ENCODE results near the gene DNAH11. TPM values are rescaled to one million over a fixed set of nuclear protein-coding genes. Genes with fewer than 3 reads are reported as not detected.
"Not testable (repeated sequence)": the region's sequence is repeated elsewhere in the genome, so short reads cannot be mapped to it uniquely, and the experiment has no call there.

DNAH11 gene
- total RNA-seq, 1 experiment from 2014 or later: 0.91 TPM

DNA sequence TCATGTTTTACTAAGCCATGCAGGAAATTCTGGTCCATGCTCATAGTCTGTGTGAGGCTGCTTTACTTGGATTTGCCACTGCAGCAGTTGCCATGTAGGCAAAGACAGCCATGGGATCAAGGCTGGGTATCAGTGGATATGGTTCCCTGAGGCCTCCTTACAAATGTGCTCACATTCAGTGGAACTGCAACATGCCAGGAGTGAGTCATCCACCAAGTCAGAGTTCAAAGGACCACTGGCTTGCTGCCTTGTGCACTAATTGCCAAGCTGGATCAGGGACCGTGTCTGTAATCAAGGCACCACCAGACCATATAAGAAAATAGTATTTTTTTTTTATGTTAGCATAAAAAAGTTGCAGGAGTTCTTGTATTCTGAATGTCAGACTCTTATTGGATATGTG, 301.9 kb downstream of the DNAH11 start:
- Mint-ChIP-seq H3K27ac (ENCODE audit: low read depth, unreplicated experiment) (no peak overlapping the region), H3K4me3 (ENCODE audit: unreplicated experiment) (no peak overlapping the region), H3K27me3 (ENCODE audit: insufficient read depth, unreplicated experiment) (no peaks in the 10 kb centered on the region), H3K4me1 (ENCODE audit: insufficient read depth, unreplicated experiment) (no peaks in the 10 kb centered on the region), H3K9me3 (ENCODE audit: unreplicated experiment) (no peaks in the 10 kb centered on the region), H3K36me3 (ENCODE audit: insufficient read depth, unreplicated experiment) (no peaks in the 10 kb centered on the region)
- TF ChIP-seq, protein P1, sequence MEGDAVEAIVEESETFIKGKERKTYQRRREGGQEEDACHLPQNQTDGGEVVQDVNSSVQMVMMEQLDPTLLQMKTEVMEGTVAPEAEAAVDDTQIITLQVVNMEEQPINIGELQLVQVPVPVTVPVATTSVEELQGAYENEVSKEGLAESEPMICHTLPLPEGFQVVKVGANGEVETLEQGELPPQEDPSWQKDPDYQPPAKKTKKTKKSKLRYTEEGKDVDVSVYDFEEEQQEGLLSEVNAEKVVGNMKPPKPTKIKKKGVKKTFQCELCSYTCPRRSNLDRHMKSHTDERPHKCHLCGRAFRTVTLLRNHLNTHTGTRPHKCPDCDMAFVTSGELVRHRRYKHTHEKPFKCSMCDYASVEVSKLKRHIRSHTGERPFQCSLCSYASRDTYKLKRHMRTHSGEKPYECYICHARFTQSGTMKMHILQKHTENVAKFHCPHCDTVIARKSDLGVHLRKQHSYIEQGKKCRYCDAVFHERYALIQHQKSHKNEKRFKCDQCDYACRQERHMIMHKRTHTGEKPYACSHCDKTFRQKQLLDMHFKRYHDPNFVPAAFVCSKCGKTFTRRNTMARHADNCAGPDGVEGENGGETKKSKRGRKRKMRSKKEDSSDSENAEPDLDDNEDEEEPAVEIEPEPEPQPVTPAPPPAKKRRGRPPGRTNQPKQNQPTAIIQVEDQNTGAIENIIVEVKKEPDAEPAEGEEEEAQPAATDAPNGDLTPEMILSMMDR (IDR thresholded peaks at IDR 0.05; ENCODE audit: unreplicated experiment): no peak
- DNase-seq (ENCODE audit: unreplicated experiment): peak; percentile 11
- BruUV-seq (replicated peaks): no TSS peak
- intact Hi-C loops (cut with micrococcal nuclease): no loop called here
- ChIA-PET CTCF (interaction anchor here (0.7 kb wide), 2 partner anchors 9 to 568 kb away, joined by 3 to 4 read pairs; no protein-coding TSS in a partner anchor), POLR2A (no interaction called here)

DNA sequence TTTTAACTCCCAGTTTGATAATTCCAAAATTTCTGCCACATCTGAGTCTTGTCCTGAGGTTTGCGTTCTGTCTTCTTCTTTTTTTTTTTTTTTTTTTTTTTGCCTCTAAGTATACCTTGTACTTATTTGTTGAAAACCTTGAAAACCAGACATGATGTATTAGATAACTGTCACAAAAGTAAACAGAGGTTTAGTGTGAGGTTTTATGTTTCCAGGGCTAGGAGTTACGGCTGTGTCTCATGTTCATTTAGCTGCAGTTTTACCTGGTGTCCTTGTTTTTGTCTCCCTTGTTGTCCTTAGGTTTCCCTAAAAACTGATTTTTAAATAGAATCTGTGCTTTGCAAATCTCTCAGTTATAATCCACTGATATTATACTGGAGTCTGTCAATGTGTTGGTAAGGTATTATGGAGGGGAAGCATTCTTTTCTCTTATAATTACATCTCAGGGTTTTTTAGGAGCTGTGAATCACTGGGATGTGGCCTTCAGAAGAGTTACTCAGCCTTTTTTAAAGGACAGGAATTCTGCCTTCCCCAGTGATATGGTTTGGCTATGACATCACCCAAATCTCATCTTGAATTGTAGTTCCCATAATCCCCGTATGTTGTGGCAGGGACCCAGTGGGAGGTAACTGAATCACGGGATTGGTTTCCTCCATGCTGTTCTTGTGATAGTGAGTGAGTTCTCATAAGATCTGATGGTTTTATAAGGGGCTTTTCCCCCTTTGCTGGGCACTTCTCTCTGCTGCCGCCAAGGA, 307.9 kb downstream of the DNAH11 start:
- CTCF ChIA-PET: no interaction called here
- intact Hi-C loops (cut with micrococcal nuclease): no loop called here
- Mint-ChIP-seq H3K36me3 (ENCODE audit: insufficient read depth, unreplicated experiment) (no peaks in the 10 kb centered on the region), H3K27me3 (ENCODE audit: insufficient read depth, unreplicated experiment) (no peaks in the 10 kb centered on the region), H3K9me3 (ENCODE audit: unreplicated experiment) (no peaks in the 10 kb centered on the region), H3K27ac (ENCODE audit: low read depth, unreplicated experiment) (no peak overlapping the region), H3K4me3 (ENCODE audit: unreplicated experiment) (no peak overlapping the region), H3K4me1 (ENCODE audit: insufficient read depth, unreplicated experiment) (no peaks in the 10 kb centered on the region)
- POLR2A ChIA-PET: interaction anchor here (0.8 kb wide), 1 partner anchor 48 kb away, joined by 3 read pairs; no protein-coding TSS in a partner anchor
- TF ChIP-seq, protein P1 (IDR thresholded peaks at IDR 0.05; ENCODE audit: unreplicated experiment): no peak
- no peak for DNase-seq (ENCODE audit: unreplicated experiment)
- no TSS peak for BruUV-seq (replicated peaks)

DNA sequence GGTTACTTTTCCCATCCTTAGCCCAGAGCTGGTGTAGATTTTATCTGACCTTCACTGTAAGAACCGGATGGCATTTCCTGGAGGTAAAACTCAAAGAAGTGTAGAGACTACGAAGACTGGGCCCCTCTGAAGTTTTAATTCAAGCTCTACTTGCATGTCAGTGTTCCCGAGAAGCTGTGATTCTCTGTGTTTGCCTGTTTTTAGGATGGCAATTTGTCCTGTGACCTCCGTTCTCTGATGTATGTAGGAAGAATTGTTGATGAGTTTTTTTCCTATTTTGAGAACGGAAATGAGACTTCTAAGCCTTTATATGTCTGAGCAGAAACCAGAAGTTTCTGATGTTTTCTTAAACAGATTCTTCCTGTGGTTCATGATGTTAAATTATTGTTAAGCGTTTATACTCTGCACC, 308.7 kb downstream of the DNAH11 start:
- H3K4me3 Mint-ChIP-seq (ENCODE audit: unreplicated experiment): no peak overlapping the region
- H3K27me3 Mint-ChIP-seq (ENCODE audit: insufficient read depth, unreplicated experiment): no peaks in the 10 kb centered on the region
- H3K9me3 Mint-ChIP-seq (ENCODE audit: unreplicated experiment): no peaks in the 10 kb centered on the region
- TF ChIP-seq, protein P1 (IDR thresholded peaks at IDR 0.05; ENCODE audit: unreplicated experiment): no peak
- no peak for DNase-seq (ENCODE audit: unreplicated experiment)
- no peaks in the 10 kb centered on the region for H3K4me1 Mint-ChIP-seq (ENCODE audit: insufficient read depth, unreplicated experiment)
- ChIA-PET CTCF (interaction anchor here (0.6 kb wide), 1 partner anchor 1195 kb away, joined by 3 read pairs; no protein-coding TSS in a partner anchor), POLR2A (interaction anchor here (0.8 kb wide), 1 partner anchor 47 kb away, joined by 3 read pairs; no protein-coding TSS in a partner anchor)
- no peak overlapping the region for H3K27ac Mint-ChIP-seq (ENCODE audit: low read depth, unreplicated experiment)
- H3K36me3 Mint-ChIP-seq (ENCODE audit: insufficient read depth, unreplicated experiment): no peaks in the 10 kb centered on the region
- BruUV-seq (replicated peaks): no TSS peak
- intact Hi-C loops (cut with micrococcal nuclease): no loop called here

DNA sequence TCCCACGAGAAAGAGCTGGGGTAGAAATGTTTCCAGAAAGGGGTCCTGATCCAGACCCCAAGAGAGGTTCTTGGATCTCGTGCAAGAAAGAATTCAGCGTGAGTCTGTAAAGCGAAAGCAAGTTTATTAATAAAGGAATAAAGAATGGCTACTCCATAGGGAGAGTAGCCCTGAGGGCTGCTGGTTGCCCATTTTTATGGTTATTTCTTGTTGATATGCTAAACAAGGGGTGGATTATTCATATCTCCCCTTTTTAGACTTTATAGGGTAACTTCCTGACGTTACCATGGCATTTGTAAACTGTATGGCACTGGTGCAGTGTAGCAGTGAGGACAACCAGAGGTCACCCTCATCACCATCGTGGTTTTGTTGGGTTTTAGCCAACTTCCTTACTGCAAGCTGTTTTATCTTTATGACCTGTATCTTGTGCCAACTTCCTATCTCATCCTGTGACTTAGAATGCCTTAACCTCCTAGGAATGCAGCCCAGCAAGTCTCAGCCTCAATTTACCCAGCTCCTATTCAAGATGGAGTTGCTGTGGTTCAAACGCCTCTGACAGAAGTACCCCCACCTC, 322.9 kb downstream of the DNAH11 start:
- H3K27ac Mint-ChIP-seq (ENCODE audit: low read depth, unreplicated experiment); H3K4me1 Mint-ChIP-seq (ENCODE audit: insufficient read depth, unreplicated experiment); H3K9me3 Mint-ChIP-seq (ENCODE audit: unreplicated experiment); H3K36me3 Mint-ChIP-seq (ENCODE audit: insufficient read depth, unreplicated experiment); DNase-seq (ENCODE audit: unreplicated experiment); BruUV-seq (replicated peaks); POLR2A ChIA-PET; intact Hi-C loops (cut with micrococcal nuclease); H3K4me3 Mint-ChIP-seq (ENCODE audit: unreplicated experiment); H3K27me3 Mint-ChIP-seq (ENCODE audit: insufficient read depth, unreplicated experiment): not testable (repeated sequence)
- CTCF ChIA-PET: interaction anchor here (0.6 to 2.0 kb wide), 3 partner anchors 12 to 634 kb away, joined by 3 to 5 read pairs (median 3); no protein-coding TSS in a partner anchor

Data from MCF 10A (cell line).